Endodermal cell (in vitro differentiated cells): ENCODE results near the gene KCNK15. TPM values are rescaled to one million over a fixed set of nuclear protein-coding genes. Genes with fewer than 3 reads are reported as not detected.
"Not testable (repeated sequence)": the region's sequence is repeated elsewhere in the genome, so short reads cannot be mapped to it uniquely, and the experiment has no call there.

Experiments used
- DNase-seq: peaks from one replicate; pipeline ENCODE4 v3.0.0-alpha.2; 2017
- H3K27ac ChIP-seq: 2 replicates; pipeline ENCODE4 v1.5.1; 2013; ENCODE audit warnings: mild to moderate bottlenecking, low read depth, low read length, moderate library complexity
- H3K27me3 ChIP-seq: 2 replicates; pipeline ENCODE4 v1.6.1; 2013; ENCODE audit warnings: mild to moderate bottlenecking, low read length, moderate library complexity; ENCODE audit not compliant: insufficient read depth, control insufficient read depth, poor library complexity, severe bottlenecking
- H3K36me3 ChIP-seq: 2 replicates; pipeline ENCODE4 v1.7.0; 2013; ENCODE audit warnings: mild to moderate bottlenecking, low read length, moderate library complexity; ENCODE audit not compliant: control insufficient read depth, insufficient read depth
- H3K4me1 ChIP-seq: one replicate; pipeline ENCODE4 v1.7.0; 2013; ENCODE audit warnings: low read length; ENCODE audit not compliant: control insufficient read depth, insufficient read depth
- H3K4me3 ChIP-seq: 2 replicates; pipeline ENCODE4 v1.5.1; 2013; ENCODE audit warnings: mild to moderate bottlenecking, low read length, moderate library complexity
- H3K9ac ChIP-seq: 2 replicates; pipeline ENCODE4 v1.6.1; 2013; ENCODE audit warnings: mild to moderate bottlenecking, low read length, moderate library complexity; ENCODE audit not compliant: poor library complexity, severe bottlenecking; ENCODE audit errors: extremely low read depth
- H3K9me3 ChIP-seq: 2 replicates; pipeline ENCODE4 v1.6.1; 2013; ENCODE audit warnings: mild to moderate bottlenecking, low read length, moderate library complexity; ENCODE audit not compliant: control insufficient read depth
- H3K27ac Mint-ChIP-seq: 2 replicates; pipeline ENCODE4 v1.8.0; 2020; ENCODE audit warnings: mixed read lengths
- H3K27me3 Mint-ChIP-seq: 2 replicates; pipeline ENCODE4 v1.8.0; 2021; ENCODE audit warnings: mild to moderate bottlenecking, mixed read lengths; ENCODE audit not compliant: insufficient read depth
- H3K36me3 Mint-ChIP-seq: 2 replicates; pipeline ENCODE4 v1.8.0; 2020; ENCODE audit warnings: low read depth, mixed read lengths
- H3K4me1 Mint-ChIP-seq: 2 replicates; pipeline ENCODE4 v1.8.0; 2020; ENCODE audit warnings: mixed read lengths
- H3K4me3 Mint-ChIP-seq: 2 replicates; pipeline ENCODE4 v1.8.0; 2020; ENCODE audit warnings: mild to moderate bottlenecking, moderate library complexity, mixed read lengths
- H3K9me3 Mint-ChIP-seq: 2 replicates; pipeline ENCODE4 v1.8.0; 2020; ENCODE audit warnings: mild to moderate bottlenecking, mixed read lengths
- CTCF ChIP-seq: fragments of 200-600 bp; sonication (generic); conservative IDR thresholded peaks from 2 replicates; pipeline ENCODE4 v1.5.0; 2021; ENCODE audit warnings: antibody characterized with exemption, mild to moderate bottlenecking
- WGBS, 2 experiments: methylation state at CpG; one replicate each; pipeline versions ENCODE4 v1.1.5 to v1.1.7; 2013; ENCODE audit warnings: missing lambda C conversion rate in 2 of 2, mixed read lengths in 1 of 2; ENCODE audit not compliant: insufficient coverage in 1 of 2, insufficient read length in 1 of 2; 5-methylcytosine and 5-hydroxymethylcytosine counted together
- total RNA-seq, 2 donors: library from RNA; stranded (reverse); fragmentation: NEBNext Ultra II Directional in 1 of 2; extraction: Animal tissue kit (Norgen Biotek cat#: 25700) in 1 of 2; gene quantifications; 2 replicates in 1 of 2; 3 replicates in 1 of 2; pipeline ENCODE4 v1.2.1, GENCODE V29; 2021

The KCNK15 gene
- total RNA-seq, 2 donors from 2014 or later = 0.15 to 0.22 TPM

DNA sequence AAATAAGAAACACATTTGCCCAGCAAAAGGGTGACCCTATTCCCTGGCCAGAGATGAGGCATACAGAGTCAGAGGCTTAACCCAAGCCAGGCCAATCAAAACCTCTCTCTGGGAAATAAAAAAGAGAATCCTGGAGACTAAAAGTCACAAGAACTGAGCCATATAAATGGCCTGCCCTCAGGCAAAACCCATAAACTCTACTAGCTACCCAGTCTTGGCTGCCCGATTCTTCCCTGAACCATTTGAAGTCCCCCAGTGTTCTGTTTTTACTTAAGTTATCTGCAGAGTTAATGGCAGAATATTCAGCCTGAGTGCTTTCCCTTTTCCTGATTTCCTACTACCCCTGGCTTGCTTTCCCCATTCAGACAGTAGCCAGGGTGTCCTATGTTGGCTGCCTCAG lies 13.9 kb downstream of the KCNK15 start:
- no peak for DNase-seq
- Histone ChIP-seq H3K27me3 (no peaks in the 10 kb centered on the region), H3K9me3 (no peaks in the 10 kb centered on the region), H3K9ac (no peak overlapping the region), H3K36me3 (no peaks in the 10 kb centered on the region), H3K4me1 (peaks cover 15% of the 10 kb centered on the region), H3K4me3 (no peak overlapping the region), H3K27ac (no peak overlapping the region)
- H3K27ac Mint-ChIP-seq = no peak overlapping the region
- no peaks in the 10 kb centered on the region for H3K9me3 Mint-ChIP-seq
- H3K27me3 Mint-ChIP-seq = no peaks in the 10 kb centered on the region
- H3K4me1 Mint-ChIP-seq = peaks cover 17% of the 10 kb centered on the region
- 80 to 96% methylated on average over 1 of the region's 1 CpG for WGBS, 2 experiments
- H3K36me3 Mint-ChIP-seq = no peaks in the 10 kb centered on the region
- no peak for TF ChIP-seq CTCF
- H3K4me3 Mint-ChIP-seq = no peak overlapping the region

DNA sequence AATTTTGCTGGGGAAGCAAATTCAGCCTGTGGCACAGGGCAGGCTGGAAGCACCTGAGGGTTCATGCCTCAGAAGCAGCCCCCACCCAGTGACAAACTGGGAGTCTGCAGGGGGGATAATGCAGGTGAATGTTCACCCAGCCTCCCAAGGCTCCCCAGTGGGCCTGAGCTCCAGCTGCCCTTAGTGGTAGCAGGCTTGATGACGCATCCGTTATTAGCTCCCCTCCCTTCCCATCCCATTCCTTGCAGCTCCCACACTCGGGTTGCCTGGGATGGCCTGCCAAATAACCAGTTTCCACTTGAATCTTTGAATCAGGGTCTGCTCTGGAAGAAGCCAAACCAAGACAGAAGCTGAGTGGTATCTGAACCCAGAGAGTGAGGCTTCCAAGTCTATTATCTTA lies 15.8 kb downstream of the KCNK15 start:
- H3K36me3 ChIP-seq = no peaks in the 10 kb centered on the region
- 43 to 70% methylated on average over 2 to 3 of the region's 3 CpGs for WGBS, 2 experiments
- no peak for DNase-seq
- peaks cover 16% of the 10 kb centered on the region for H3K4me1 ChIP-seq
- no peak overlapping the region for H3K27ac Mint-ChIP-seq
- no peaks in the 10 kb centered on the region for H3K27me3 ChIP-seq
- H3K9me3 ChIP-seq = no peaks in the 10 kb centered on the region
- H3K4me3 ChIP-seq = no peak overlapping the region
- H3K4me3 Mint-ChIP-seq = no peak overlapping the region
- H3K36me3 Mint-ChIP-seq = no peaks in the 10 kb centered on the region
- H3K27me3 Mint-ChIP-seq = no peaks in the 10 kb centered on the region
- H3K27ac ChIP-seq = peak overlapping the region; percentile 25
- peaks cover 26% of the 10 kb centered on the region for H3K4me1 Mint-ChIP-seq
- H3K9ac ChIP-seq = no peak overlapping the region
- no peak for TF ChIP-seq CTCF
- H3K9me3 Mint-ChIP-seq = no peaks in the 10 kb centered on the region

GRCh38 chr20:44762466-44763140 lies 16.9 kb downstream of the KCNK15 start:
- no peaks in the 10 kb centered on the region for H3K36me3 ChIP-seq
- H3K9me3 Mint-ChIP-seq = no peaks in the 10 kb centered on the region
- H3K4me1 Mint-ChIP-seq = peaks cover 26% of the 10 kb centered on the region
- no peak overlapping the region for H3K4me3 ChIP-seq
- H3K36me3 Mint-ChIP-seq = no peaks in the 10 kb centered on the region
- TF ChIP-seq CTCF = no peak
- H3K27me3 Mint-ChIP-seq = no peaks in the 10 kb centered on the region
- no peak for DNase-seq
- no peak overlapping the region for H3K9ac ChIP-seq
- peak overlapping the region; percentile 73 for H3K27ac ChIP-seq
- no peak overlapping the region for H3K4me3 Mint-ChIP-seq
- H3K9me3 ChIP-seq = no peaks in the 10 kb centered on the region
- H3K4me1 ChIP-seq = peaks cover 16% of the 10 kb centered on the region
- H3K27me3 ChIP-seq = no peaks in the 10 kb centered on the region
- no peak overlapping the region for H3K27ac Mint-ChIP-seq
- WGBS, 2 experiments = 74 to 88% methylated on average over 5 to 10 of the region's 10 CpGs

DNA sequence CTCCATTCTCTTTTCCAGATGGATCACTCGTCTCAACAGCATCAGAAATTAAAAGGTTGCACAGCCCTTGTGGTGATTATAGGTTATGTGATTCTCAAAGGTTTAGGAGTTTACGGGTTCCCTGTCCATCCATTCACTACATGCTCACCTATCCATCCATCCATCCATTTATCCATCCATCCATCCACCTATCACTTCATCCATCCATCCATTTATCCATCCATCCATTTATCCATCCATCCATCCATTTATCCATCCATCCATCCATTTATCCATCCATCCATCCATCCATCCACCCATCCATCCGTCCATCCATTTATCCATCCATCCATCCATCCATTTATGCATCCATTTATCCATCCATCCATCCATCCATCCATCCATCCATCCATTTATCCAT lies 18.1 kb downstream of the KCNK15 start:
- not testable (repeated sequence) for DNase-seq, H3K36me3 ChIP-seq, H3K4me3 ChIP-seq, H3K9me3 Mint-ChIP-seq, H3K27me3 Mint-ChIP-seq, H3K9me3 ChIP-seq, H3K4me3 Mint-ChIP-seq, H3K36me3 Mint-ChIP-seq, H3K9ac ChIP-seq, H3K27ac Mint-ChIP-seq, H3K27me3 ChIP-seq, H3K27ac ChIP-seq
- peaks cover 26% of the 10 kb centered on the region for H3K4me1 Mint-ChIP-seq
- peaks cover 16% of the 10 kb centered on the region for H3K4me1 ChIP-seq
- 91 to 100% methylated on average over 2 to 3 of the region's 3 CpGs for WGBS, 2 experiments
